ENCODE data around the gene C10orf143.

- TF ChIP-seq CTCF (IDR thresholded peaks at IDR 0.05) (no peak), POLR2A (IDR thresholded peaks at IDR 0.05) (no peak)
Observed at GRCh38 chr10:130043491-130043890, 67.1 kb downstream of the C10orf143 start.

All from Peyer's patch (tissue), 4 donors.